ENCODE data around the gene FAM13B.
"Not testable (repeated sequence)": the region's sequence is repeated elsewhere in the genome, so short reads cannot be mapped to it uniquely, and the experiment has no call there.

Gene FAM13B

DNA sequence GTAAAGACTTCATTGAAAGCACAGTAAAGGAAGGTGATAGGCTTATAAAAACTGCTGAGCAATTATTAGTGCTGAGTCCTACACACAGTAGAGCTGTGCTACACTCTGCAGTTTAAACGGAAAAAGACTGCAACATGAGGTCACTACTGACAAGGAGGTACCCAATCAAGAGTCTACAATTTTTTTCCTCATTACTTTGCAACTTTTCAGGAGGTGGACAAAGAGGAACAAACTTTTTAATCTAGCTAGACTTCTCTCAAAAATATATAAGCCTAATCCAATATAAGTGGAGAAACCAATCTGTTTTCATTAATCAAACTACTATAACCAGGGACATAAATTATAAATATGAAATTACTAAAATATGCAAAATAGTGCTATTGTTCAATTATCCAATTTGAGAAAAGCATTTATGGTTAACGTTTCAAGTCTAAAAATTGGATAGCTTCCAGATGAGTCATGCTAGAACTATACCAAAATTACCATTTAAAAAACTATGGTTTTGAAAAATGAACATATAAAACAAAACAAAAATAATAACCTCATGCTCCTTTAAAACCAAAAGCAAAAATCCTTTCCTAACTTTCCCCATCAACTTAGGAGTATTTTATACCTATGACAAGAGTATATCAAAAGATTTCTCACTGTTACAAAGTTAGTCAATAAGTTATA lies 37.7 kb downstream of the FAM13B start:
- TF ChIP-seq, protein P1, sequence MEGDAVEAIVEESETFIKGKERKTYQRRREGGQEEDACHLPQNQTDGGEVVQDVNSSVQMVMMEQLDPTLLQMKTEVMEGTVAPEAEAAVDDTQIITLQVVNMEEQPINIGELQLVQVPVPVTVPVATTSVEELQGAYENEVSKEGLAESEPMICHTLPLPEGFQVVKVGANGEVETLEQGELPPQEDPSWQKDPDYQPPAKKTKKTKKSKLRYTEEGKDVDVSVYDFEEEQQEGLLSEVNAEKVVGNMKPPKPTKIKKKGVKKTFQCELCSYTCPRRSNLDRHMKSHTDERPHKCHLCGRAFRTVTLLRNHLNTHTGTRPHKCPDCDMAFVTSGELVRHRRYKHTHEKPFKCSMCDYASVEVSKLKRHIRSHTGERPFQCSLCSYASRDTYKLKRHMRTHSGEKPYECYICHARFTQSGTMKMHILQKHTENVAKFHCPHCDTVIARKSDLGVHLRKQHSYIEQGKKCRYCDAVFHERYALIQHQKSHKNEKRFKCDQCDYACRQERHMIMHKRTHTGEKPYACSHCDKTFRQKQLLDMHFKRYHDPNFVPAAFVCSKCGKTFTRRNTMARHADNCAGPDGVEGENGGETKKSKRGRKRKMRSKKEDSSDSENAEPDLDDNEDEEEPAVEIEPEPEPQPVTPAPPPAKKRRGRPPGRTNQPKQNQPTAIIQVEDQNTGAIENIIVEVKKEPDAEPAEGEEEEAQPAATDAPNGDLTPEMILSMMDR (IDR thresholded peaks at IDR 0.05; ENCODE audit: low read depth, low read length) = no peak
- no peak for DNase-seq (ENCODE audit: extremely low read depth, low read depth)

- TF ChIP-seq, protein P1 (IDR thresholded peaks at IDR 0.05; ENCODE audit: low read depth, low read length) = no peak
Observed at GRCh38 chr5:137994556-137994955, 38.3 kb downstream of the FAM13B start.

GRCh38 chr5:137989419-137989818 lies 43.5 kb downstream of the FAM13B start:
- TF ChIP-seq, protein P1 (IDR thresholded peaks at IDR 0.05; ENCODE audit: low read depth, low read length) = no peak
- no peak for DNase-seq (ENCODE audit: extremely low read depth, low read depth)

More at GRCh38 chr5:137994556-137994955, 38.3 kb downstream of the FAM13B start:
- DNase-seq (ENCODE audit: extremely low read depth, low read depth) = no peak

DNA sequence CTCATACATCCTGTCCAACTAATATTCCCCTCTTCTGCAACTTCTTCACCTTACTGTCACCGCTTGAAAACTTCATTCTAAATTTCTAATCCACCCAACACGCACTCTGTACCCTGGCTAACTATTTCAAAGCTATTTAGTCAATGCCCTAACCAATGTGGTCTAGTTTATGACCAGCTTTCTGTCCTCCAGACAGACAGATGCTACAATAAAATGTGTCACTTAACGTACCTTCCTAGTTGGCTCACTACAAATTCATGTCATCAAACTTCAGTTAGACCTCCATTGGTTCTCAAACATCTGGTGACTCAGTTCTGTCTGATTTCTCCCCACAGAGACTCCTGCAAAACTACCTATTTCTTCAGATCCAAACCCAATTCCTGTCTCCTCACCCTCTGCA lies 57.7 kb downstream of the FAM13B start:
- DNase-seq (ENCODE audit: extremely low read depth, low read depth) = no peak
- TF ChIP-seq, protein P1 (IDR thresholded peaks at IDR 0.05; ENCODE audit: low read depth, low read length) = no peak

DNA sequence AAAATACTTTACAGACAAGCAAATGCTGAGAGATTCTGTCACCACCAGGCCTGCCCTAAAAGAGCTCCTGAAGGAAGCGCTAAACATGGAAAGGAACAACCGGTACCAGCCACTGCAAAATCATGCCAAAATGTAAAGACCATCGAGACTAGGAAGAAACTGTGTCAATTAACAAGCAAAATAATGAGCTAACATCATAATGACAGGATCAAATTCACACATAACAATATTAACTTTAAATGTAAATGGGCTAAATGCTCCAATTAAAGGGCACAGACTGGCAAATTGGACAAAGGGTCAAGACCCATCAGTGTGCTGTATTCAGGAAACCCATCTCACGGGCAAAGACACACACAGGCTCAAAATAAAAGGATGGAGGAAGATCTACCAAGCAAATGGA lies 62.5 kb downstream of the FAM13B start:
- not testable (repeated sequence) for DNase-seq (ENCODE audit: extremely low read depth, low read depth)

DNA sequence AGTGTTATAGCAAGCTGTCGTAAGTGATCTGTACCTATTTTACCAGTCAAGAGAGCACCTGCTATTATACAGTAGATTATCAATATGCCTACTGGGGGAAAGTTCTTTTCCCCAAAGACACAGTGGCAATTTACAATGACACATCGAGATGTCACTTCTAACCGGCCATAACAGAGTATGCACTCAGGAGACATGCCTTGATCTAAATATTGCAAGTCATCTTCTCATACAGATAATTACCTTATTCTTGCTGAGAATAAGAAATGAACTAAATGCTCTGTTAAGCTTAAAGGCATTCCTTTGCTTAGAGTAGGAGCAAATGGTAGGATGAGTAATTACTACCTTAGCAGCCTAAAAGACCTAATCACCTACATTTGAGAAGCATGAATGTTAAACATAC lies 72.1 kb downstream of the FAM13B start:
- TF ChIP-seq, protein P1 (IDR thresholded peaks at IDR 0.05; ENCODE audit: low read depth, low read length) = no peak
- no peak for DNase-seq (ENCODE audit: extremely low read depth, low read depth)

DNA sequence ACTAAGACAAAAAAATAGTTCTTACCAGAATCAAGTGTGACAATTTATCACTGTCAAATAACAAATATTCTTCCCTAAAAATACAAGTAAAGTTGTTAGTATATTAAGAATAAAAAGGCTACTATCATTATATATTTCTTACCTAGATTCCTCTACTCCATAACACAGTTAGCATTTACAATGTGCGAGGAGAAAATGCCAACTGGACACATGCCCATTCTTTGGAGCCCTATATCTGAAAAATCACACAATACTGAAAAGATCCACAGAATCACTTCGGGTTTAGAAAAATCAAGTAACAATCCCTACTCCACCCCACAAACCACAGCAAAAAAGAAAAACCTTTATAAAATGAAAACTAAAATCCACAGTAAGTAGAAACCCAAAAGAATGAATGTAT lies 72.7 kb downstream of the FAM13B start:
- no peak for DNase-seq (ENCODE audit: extremely low read depth, low read depth)
- TF ChIP-seq, protein P1 (IDR thresholded peaks at IDR 0.05; ENCODE audit: low read depth, low read length) = no peak

- no peak for DNase-seq (ENCODE audit: extremely low read depth, low read depth)
- TF ChIP-seq, protein P1 (IDR thresholded peaks at IDR 0.05; ENCODE audit: low read depth, low read length) = no peak
Observed at GRCh38 chr5:137959488-137959887, 73.4 kb downstream of the FAM13B start.
